ENCODE measurements around the gene ITIH6. TPM values are rescaled to one million over a fixed set of nuclear protein-coding genes. Genes with fewer than 3 reads are reported as not detected.

The ITIH6 gene
- total and polyA plus RNA-seq, 4 donors = 0.20 TPM; not detected in 3

- WGBS, 2 donors = 23 to 78% methylated on average over 1 of the region's 1 CpG
- Histone ChIP-seq H3K36me3 (ENCODE audit: control insufficient read depth in 4 of 4, insufficient read depth in 4 of 4, low read length in 4 of 4) (no peaks in the 10 kb centered on the region), H3K9ac (ENCODE audit: insufficient read depth in 1 of 2, low read length in 2 of 2) (no peak overlapping the region), H3K27me3 (ENCODE audit: control insufficient read depth in 3 of 3, insufficient read depth in 3 of 3, low read length in 2 of 3) (no peaks in the 10 kb centered on the region), H3K4me3 (no peak overlapping the region), H3K4me1 (ENCODE audit: control insufficient read depth in 5 of 5, insufficient read depth in 5 of 5, low read length in 5 of 5) (no peaks in the 10 kb centered on the region), H3K27ac (ENCODE audit: low read depth in 1 of 2, low read length in 1 of 2) (no peak overlapping the region), H3K9me3 (ENCODE audit: control insufficient read depth in 4 of 4, insufficient read depth in 3 of 4, low read length in 3 of 4) (no peaks in the 10 kb centered on the region)
- no peak for TF ChIP-seq CTCF (IDR thresholded peaks at IDR 0.05; ENCODE audit: control extremely low read depth, extremely low read depth)
- DNase-seq (no peak), ATAC-seq (ENCODE audit: insufficient read depth, low FRiP score) (no peak)
Measured at GRCh38 chrX:54710920-54711319, 87.1 kb downstream of the ITIH6 start.

DNA sequence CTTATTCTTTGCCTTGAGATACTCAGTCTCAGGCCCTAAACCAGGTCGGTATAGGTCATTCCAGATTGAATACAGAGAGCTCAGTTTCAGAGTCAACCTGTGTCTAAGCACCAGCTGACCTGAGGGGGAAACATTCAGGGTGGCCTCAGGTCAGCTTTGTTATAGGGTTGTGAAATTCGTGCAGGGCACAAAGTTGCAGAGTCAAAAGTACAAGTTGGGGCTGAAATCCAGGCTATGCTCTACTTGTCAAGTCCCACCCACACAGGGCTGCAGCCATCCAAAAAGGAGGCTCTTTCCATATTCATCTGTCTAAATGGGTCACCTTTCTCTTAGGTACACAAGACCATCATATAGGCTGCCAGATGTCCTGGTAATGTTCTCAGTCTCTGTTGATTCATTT, 89.7 kb downstream of the ITIH6 start:
- Histone ChIP-seq H3K4me1 (ENCODE audit: control insufficient read depth in 5 of 5, insufficient read depth in 5 of 5, low read length in 5 of 5) (no peaks in the 10 kb centered on the region), H3K9ac (ENCODE audit: insufficient read depth in 1 of 2, low read length in 2 of 2) (no peak overlapping the region), H3K36me3 (ENCODE audit: control insufficient read depth in 4 of 4, insufficient read depth in 4 of 4, low read length in 4 of 4) (no peaks in the 10 kb centered on the region), H3K27me3 (ENCODE audit: control insufficient read depth in 3 of 3, insufficient read depth in 3 of 3, low read length in 2 of 3) (no peaks in the 10 kb centered on the region), H3K27ac (ENCODE audit: low read depth in 1 of 2, low read length in 1 of 2) (no peak overlapping the region), H3K4me3 (no peak overlapping the region), H3K9me3 (ENCODE audit: control insufficient read depth in 4 of 4, insufficient read depth in 3 of 4, low read length in 3 of 4) (no peaks in the 10 kb centered on the region)
- TF ChIP-seq CTCF (IDR thresholded peaks at IDR 0.05; ENCODE audit: control extremely low read depth, extremely low read depth) = no peak
- WGBS, 2 donors = 45 to 93% methylated on average over 2 of the region's 2 CpGs
- no peak for DNase-seq
- ATAC-seq (ENCODE audit: insufficient read depth, low FRiP score) = no peak

Small RNA genes lying within 50 kb of the gene (small RNA-seq; reads per million reads assigned to genes)
- not detected for gene AL049732.1 (ENCODE audit: low replicate concordance)
- 67.2 reads per million, percentile 98 among the genes with 10 or more reads in this experiment for gene SNORA11 (ENCODE audit: low replicate concordance)

Other genes with a start within 250 kb of the ITIH6 start
- 100 to 1,000 TPM; 114 to 276 TPM for gene MAGED2, start 9.5 kb upstream of the ITIH6 start, total RNA-seq
- 10 to 100 TPM; 75.8 to 76.4 TPM for gene MAGED2, start 9.5 kb upstream of the ITIH6 start, polyA plus RNA-seq
- gene TRO, start 122.6 kb upstream of the ITIH6 start, total RNA-seq = 10 to 100 TPM in 1 of 2 donors, 1 to 10 TPM in 1; 4.2 to 30.9 TPM
- gene TRO, start 122.6 kb upstream of the ITIH6 start, polyA plus RNA-seq = 1 to 10 TPM; 1.9 to 2.8 TPM
- under 1 TPM; 0.17 to 0.34 TPM for gene PFKFB1, start 195.9 kb upstream of the ITIH6 start, total RNA-seq
- under 1 TPM; 0.06 to 0.14 TPM for gene PFKFB1, start 195.9 kb upstream of the ITIH6 start, polyA plus RNA-seq
- gene APEX2, start 202.1 kb upstream of the ITIH6 start, total RNA-seq = 10 to 100 TPM in 1 of 2 donors, 1 to 10 TPM in 1; 6.4 to 14.0 TPM
- gene APEX2, start 202.1 kb upstream of the ITIH6 start, polyA plus RNA-seq = 10 to 100 TPM in 1 of 2 donors, 1 to 10 TPM in 1; 6.2 to 15.4 TPM
- gene ALAS2, start 232.7 kb upstream of the ITIH6 start, total RNA-seq = 100 to 1,000 TPM in 1 of 2 donors, 1 to 10 TPM in 1; 2.8 to 111 TPM
- gene ALAS2, start 232.7 kb upstream of the ITIH6 start, polyA plus RNA-seq = under 1 TPM; 0.10 to 0.19 TPM